NCI-H524 (cell line): ENCODE data around the gene PHLDB2.
"Not testable (repeated sequence)": the region's sequence is repeated elsewhere in the genome, so short reads cannot be mapped to it uniquely, and the experiment has no call there.

Source experiments
- DNase-seq, 2 experiments: peaks; one replicate each; lab custom pipeline; 2025; lab: John Stamatoyannopoulos, UW

PHLDB2 gene

GRCh38 chr3:111859061-111859973 lies at the start of gene PHLDB2:
Gene PHLDB2 (plus strand): TSS chr3:111859265. CDS start chr3:111884078, 24,813 bp downstream.
- DNase-seq = peak; percentile 37 to 77

- no peak for DNase-seq
Measured at GRCh38 chr3:111810909-111811308, 48.2 kb upstream of the PHLDB2 start.

- DNase-seq = no peak
Measured at GRCh38 chr3:111811811-111812210, 47.3 kb upstream of the PHLDB2 start.

- DNase-seq = no peak
Measured at GRCh38 chr3:111812701-111813100, 46.4 kb upstream of the PHLDB2 start.

- DNase-seq = no peak
Measured at GRCh38 chr3:111813441-111813840, 45.6 kb upstream of the PHLDB2 start.

GRCh38 chr3:111813979-111814378 lies 45.1 kb upstream of the PHLDB2 start:
- DNase-seq = no peak

GRCh38 chr3:111816771-111817170 lies 42.3 kb upstream of the PHLDB2 start:
- not testable (repeated sequence) for DNase-seq

- no peak for DNase-seq
Measured at GRCh38 chr3:111819927-111820326, 39.1 kb upstream of the PHLDB2 start.

GRCh38 chr3:111820651-111821050 lies 38.4 kb upstream of the PHLDB2 start:
- DNase-seq = no peak

- no peak for DNase-seq
Measured at GRCh38 chr3:111821891-111822290, 37.2 kb upstream of the PHLDB2 start.

GRCh38 chr3:111822804-111823203 lies 36.3 kb upstream of the PHLDB2 start:
- DNase-seq = no peak

GRCh38 chr3:111823341-111823855 lies 35.7 kb upstream of the PHLDB2 start:
- no peak for DNase-seq

GRCh38 chr3:111824351-111824750 lies 34.7 kb upstream of the PHLDB2 start:
- DNase-seq = no peak

- DNase-seq = no peak
Measured at GRCh38 chr3:111827871-111828270, 31.2 kb upstream of the PHLDB2 start.

GRCh38 chr3:111828530-111828929 lies 30.5 kb upstream of the PHLDB2 start:
- no peak for DNase-seq

GRCh38 chr3:111829023-111829422 lies 30.0 kb upstream of the PHLDB2 start:
- DNase-seq = no peak

GRCh38 chr3:111831840-111832239 lies 27.2 kb upstream of the PHLDB2 start:
- DNase-seq = no peak

- no peak for DNase-seq
Measured at GRCh38 chr3:111837112-111837511, 22.0 kb upstream of the PHLDB2 start.

- DNase-seq = no peak
Measured at GRCh38 chr3:111838133-111838532, 20.9 kb upstream of the PHLDB2 start.

- peak in 1 of 2 experiments; percentile 26 for DNase-seq
Measured at GRCh38 chr3:111846039-111846438, 13.0 kb upstream of the PHLDB2 start.

- no peak for DNase-seq
Measured at GRCh38 chr3:111846717-111847116, 12.3 kb upstream of the PHLDB2 start.

GRCh38 chr3:111848283-111848682 lies 10.8 kb upstream of the PHLDB2 start:
- DNase-seq = peak; percentile 14 to 67

GRCh38 chr3:111848778-111849177 lies 10.3 kb upstream of the PHLDB2 start:
- DNase-seq = no peak

- no peak for DNase-seq
Measured at GRCh38 chr3:111850537-111850936, 8.5 kb upstream of the PHLDB2 start.
